Measurements from ENCODE around the gene LRBA. TPM values are rescaled to one million over a fixed set of nuclear protein-coding genes. Genes with fewer than 3 reads are reported as not detected.

LRBA gene
- total and polyA plus RNA-seq, 9 of the 15 experiments (the other 6 are each of a cell fraction or from before 2014, with no cell fraction given), result 24.2 to 88.7 (median 59.7) TPM

GRCh38 chr4:150725957-150726523 lies 289.0 kb downstream of the LRBA start:
- DNase-seq (ENCODE audit: extremely low read depth in 1 of 4, low spot score in 3 of 4) (no peak), ATAC-seq (no peak), FAIRE-seq (no peak)
- Histone ChIP-seq H3K27ac (ENCODE audit: extremely low read depth, low read depth, low read length) (no peak overlapping the region), H4K20me1 (replicated peaks; ENCODE audit: control insufficient read depth, insufficient read depth, low read length) (no peaks in the 10 kb centered on the region), H3K4me3 (no peak overlapping the region), H3K9ac (ENCODE audit: insufficient read depth in 1 of 2, low read depth in 2 of 2, low read length in 2 of 2) (no peak overlapping the region), H3K9me1 (ENCODE audit: control insufficient read depth, insufficient read depth, low read length) (no peaks in the 10 kb centered on the region), H2AFZ (ENCODE audit: low read depth, low read length) (no peak overlapping the region), H3K4me2 (ENCODE audit: insufficient read depth, low read length) (no peak overlapping the region), H3K79me2 (ENCODE audit: control insufficient read depth, insufficient read depth, low read length) (no peaks in the 10 kb centered on the region), H3K9me3 (replicated peaks; ENCODE audit: control insufficient read depth, insufficient read depth, low read depth, low read length) (no peaks in the 10 kb centered on the region), H3K27me3 (ENCODE audit: control insufficient read depth in 2 of 2, insufficient read depth in 2 of 2, low read length in 2 of 2) (no peaks in the 10 kb centered on the region), H3K4me1 (replicated peaks in 1 of 2; ENCODE audit: control insufficient read depth in 2 of 2, insufficient read depth in 2 of 2, low read length in 2 of 2) (no peaks in the 10 kb centered on the region), H3K36me3 (ENCODE audit: control insufficient read depth, insufficient read depth, low read length) (peaks cover 1% of the 10 kb centered on the region; the same call in 2 of the 3 replicates)
- in situ Hi-C loops (cut with MboI), result no loop called here
- POLR2A ChIA-PET, result no interaction called here
- no TSS peak for BruUV-seq (replicated peaks)
- WGBS (ENCODE audit: insufficient coverage, low coverage, missing lambda C conversion rate), result 70% methylated on average over 4 of the region's 4 CpGs
- intact Hi-C loops (cut with micrococcal nuclease), result no loop called here
- CTCF ChIA-PET (ENCODE audit: low intra/inter-chr PET ratio), result no interaction called here
- TF ChIP-seq ZNF717 (CRISPR knock-in tag; IDR thresholded peaks at IDR 0.05), result no peak
- TF ChIP-seq CBX5 (IDR thresholded peaks at IDR 0.05; ENCODE audit: borderline replicate concordance, low read depth), result no peak
- peak; percentile 46 for TF ChIP-seq RBM25 (IDR thresholded peaks at IDR 0.05; ENCODE audit: low read depth, low read length, severe bottlenecking)
- TF ChIP-seq ZNF384 (IDR thresholded peaks at IDR 0.05; ENCODE audit: low read depth, low read length), result no peak
- TF ChIP-seq ZNF354B (CRISPR knock-in tag; IDR thresholded peaks at IDR 0.05), result peak; percentile 77
- peak; percentile 98 for TF ChIP-seq ZNF507 (tag; conservative IDR thresholded peaks at IDR 0.05)
- TF ChIP-seq ETS1 (conservative IDR thresholded peaks at IDR 0.05; ENCODE audit: control insufficient read depth, low read depth, low read length), result no peak
- no peak for TF ChIP-seq TSC22D4 (tag; IDR thresholded peaks at IDR 0.05)
- TF ChIP-seq CXXC5 (CRISPR knock-in tag; IDR thresholded peaks at IDR 0.05), result no peak
- peak; percentile 22 for TF ChIP-seq ZNF280A (IDR thresholded peaks at IDR 0.05; ENCODE audit: low read depth, partially characterized antibody)
- no peak for TF ChIP-seq RFX1 (IDR thresholded peaks at IDR 0.05)
- TF ChIP-seq RBM39 (optimal IDR thresholded peaks at IDR 0.05; ENCODE audit: low read depth, low read length), result no peak
- no peak for TF ChIP-seq ZNF79 (CRISPR knock-in tag; IDR thresholded peaks at IDR 0.05; ENCODE audit: low read depth)
- TF ChIP-seq BCLAF1 (IDR thresholded peaks at IDR 0.05; ENCODE audit: borderline replicate concordance in 1 of 2, control insufficient read depth in 1 of 2, low read depth in 2 of 2, low read length in 1 of 2), result no peak
- TF ChIP-seq ZNF766 (CRISPR knock-in tag; conservative IDR thresholded peaks at IDR 0.05), result no peak
- no peak for TF ChIP-seq ZC3H11A (IDR thresholded peaks at IDR 0.05; ENCODE audit: low read depth, low read length)
- TF ChIP-seq PHF8 (IDR thresholded peaks at IDR 0.05; ENCODE audit: borderline replicate concordance, low read length), result no peak

Measured in K562 (cell line).